NCI-H1092 (cell line): ENCODE measurements around the gene LZIC.

Experiments
- DNase-seq: peaks from one replicate; lab custom pipeline; 2025; lab: John Stamatoyannopoulos, UW

LZIC gene

DNA sequence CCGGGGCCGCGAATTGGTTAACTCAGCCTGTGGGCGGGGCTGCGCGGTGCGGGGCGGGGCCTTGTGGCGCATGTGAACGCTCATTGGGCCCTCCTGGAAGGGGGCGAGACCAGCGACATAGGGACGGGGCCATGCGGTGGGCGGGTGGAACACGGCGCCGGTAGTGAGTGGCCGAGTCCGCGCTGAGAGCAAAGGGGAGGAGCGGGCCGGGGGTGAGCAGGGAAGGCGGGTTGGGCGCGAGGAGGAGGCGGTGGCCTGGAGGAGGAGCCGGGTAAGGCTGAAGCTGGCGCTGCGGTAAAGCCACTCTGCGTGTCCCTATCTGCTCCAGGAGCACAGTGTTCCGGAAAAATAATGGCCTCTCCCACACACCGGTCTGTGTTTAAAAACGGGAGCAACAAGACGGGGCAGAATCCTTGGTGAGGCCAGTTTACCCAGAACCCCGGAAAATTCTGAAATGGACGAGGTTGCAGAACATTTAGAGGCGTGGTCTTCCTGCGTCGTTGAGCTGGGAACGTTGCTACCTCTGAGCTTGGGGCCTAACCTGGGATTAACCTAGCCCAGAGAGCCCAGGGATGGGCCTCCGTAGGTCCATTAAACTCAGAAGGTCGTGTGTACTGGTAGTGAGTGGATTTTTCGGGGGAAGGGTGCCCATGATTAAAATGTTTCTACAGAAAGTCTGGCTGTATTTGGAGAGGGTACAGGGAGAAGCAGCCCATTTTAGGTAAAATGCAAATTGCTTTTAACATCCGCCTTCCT is 32.6 kb downstream of the LZIC start:
- peak; percentile 99 for DNase-seq

DNA sequence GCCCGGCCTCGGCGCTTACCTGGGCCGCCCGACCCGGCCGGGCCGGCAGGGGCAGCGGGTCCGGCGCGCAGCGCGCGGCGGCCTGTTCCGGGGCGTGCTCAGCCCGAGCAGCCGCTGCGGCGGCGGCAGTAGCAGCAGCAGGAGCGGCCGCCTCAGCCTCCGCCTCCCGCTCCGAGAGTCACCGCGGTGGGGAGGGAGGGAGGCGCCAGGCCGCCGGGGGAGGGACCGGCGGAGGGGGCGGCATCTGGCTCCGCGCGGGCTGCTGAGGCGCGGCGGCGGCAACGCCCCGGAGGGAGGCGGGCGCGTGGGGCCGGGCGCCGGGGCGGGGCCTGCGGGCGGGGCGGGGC is 33.1 kb downstream of the LZIC start, which contains the start of gene CTNNBIP1:
CTNNBIP1 (minus strand) TSS at position 194 of the 347 bp plus-strand sequence. CDS start 38,205 bp downstream, outside the sequence.
- DNase-seq = no peak

DNA sequence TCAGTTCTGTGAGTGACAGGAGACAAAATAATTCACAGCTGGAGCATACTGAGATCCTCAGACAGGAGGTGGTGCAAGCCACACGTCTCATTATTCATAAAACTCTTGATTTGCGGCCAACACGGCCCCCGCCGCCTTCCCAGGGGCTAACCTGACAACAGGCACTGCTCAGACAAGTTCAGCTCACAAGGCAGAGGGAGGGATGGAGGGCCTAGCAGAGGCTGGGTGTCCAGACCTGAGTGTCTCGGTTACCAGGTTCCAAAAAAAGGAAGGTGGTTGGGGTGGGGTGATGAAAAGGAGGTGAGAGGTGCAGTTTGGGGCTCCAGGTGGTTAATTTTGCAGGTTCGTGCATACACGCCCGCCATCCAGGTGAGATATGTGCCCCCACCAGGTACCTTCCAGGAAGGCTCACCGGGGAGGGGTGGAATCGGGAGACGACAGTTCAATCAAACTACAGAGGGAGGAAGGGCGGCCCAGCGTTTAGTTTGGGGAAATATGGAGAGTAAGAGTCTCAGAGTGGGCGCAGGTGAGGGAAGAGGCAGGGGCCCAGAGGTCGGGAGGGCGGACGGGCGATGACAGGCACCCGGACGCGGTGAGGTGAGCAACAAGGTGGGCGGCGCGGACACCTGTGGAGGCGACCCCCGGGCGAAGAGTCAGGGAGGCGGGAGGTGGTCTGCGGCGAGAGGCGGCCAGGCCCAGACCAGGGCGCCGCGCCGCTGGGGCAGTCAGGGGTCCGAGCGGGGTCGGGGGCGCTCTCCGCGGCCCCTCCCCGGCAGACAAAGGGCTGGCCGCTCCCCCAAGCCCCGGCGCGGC is 33.8 kb downstream of the LZIC start:
- no peak for DNase-seq

DNA sequence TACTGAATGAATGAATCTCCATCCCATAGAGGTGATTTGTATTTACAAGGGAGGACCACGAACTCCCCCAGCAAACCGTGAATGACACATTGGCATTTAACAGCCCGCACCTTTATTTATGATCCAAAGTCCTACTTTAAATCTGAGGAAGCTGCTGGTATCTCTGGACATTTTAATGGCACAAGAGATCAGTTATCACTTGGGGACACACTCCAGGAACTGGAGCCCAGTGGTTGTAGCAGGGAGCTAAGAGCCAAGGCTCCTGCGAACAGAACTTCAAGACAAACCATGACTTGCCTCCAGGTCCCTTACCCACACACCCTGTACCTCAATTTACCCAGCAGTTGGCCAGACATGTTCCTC is 34.3 kb downstream of the LZIC start:
- DNase-seq = no peak

DNA sequence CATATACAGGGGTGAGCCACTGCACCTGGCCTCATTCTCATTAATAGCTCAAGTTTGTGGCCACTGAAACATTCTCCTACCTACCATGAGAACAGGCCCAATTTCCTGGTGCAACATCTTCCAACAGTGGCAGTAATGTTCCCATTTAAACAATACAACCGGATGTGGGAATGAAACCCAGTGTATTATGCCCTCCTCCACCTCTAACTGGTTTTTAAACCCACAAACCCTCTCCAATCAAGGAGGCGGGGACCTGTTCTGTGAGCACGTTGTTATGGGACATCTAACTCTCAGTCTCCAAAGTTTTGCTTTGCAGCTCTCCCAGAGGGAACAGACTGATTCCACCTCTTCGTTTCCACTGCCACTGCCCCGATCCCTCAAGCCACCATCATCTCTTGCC is 35.8 kb downstream of the LZIC start:
- no peak for DNase-seq

DNA sequence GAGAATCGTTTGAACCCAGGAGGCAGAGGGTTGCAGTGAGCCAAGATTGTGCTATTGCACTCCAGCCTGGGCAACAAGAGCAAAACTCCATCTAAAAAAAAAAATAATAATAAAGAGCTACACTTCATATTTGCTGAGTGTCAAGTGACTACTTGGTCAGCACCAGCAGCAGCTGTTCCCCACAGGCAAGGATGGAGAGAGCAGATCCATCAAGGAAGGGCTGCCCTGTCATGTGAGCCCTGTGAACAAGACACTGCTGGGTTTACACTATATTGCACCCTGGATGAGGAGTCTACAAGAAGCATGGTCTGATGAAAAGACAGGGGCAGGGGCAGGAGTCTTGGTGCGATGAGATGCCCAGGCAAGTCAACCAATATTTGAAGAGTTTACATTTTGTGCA is 36.7 kb downstream of the LZIC start:
- no peak for DNase-seq

DNA sequence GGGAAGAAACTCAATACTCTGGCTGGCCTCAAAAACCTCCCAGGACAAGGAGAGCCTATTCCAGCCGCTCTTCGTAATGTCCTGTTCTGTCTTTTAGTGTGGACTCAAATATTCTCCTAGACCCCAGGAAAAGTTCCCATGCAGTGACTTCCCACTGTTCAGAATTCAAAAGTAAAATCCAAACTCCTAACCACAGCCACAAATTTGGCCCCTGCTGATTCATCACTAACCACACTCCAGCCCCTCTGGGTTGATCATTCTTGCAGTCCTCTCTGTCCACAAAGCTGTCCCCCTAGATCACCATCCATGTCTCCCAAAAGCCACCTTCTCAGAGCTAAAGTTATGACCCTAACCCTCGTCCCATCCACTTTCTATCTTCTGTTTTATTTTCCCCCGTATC is 38.2 kb downstream of the LZIC start:
- DNase-seq = no peak

DNA sequence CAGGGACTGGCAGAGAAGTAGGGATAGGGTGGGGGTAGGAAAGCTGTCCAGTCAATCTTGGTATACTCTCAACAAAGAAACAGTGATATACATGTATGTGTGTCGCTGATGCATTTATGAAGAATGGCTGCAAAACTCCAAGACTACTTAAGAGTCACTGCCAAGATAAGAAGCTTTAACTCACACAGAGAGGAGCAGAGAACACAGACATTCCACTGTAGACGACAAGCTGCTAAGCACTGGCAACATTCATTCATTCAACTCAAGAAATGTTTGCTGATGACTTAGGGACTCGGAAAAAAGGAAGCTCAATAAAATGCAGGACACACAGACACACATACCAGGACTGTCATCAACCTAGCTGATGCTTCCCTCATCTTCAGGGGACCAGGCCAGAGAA is 38.6 kb downstream of the LZIC start:
- DNase-seq = no peak

DNA sequence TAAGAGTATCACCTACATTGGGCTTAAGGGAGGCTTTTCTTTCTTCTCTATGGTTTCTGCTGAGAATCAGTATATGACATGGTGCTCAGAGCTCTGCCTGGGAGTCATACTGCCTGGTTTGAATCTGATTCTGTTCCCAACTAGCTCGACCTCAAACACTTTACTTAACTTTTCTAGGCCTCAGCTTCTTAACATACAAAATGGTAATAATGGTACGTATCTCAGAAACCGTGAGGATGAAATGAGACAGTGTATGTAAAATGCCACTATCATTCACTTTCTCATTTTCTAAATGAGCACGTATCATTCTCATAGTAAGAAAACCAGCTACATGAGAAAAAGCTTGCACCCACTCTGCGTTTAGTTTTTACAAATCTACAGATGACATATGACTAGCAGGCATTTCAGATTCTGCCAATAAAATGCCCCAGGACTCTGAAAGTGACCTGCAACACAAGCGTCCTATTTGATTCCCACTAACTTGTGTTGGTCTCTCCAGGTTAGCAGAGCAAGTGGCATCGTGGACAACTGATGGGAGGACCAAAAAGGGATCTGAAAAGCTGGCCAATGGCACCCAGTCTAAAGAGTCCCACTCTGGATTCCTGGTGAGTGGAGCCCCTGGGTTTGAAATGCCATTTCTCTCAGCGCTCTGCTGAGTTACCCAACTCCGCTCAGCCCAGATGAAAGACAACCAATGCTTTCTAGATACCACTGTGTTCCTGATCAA is 39.2 kb downstream of the LZIC start:
- DNase-seq = no peak

DNA sequence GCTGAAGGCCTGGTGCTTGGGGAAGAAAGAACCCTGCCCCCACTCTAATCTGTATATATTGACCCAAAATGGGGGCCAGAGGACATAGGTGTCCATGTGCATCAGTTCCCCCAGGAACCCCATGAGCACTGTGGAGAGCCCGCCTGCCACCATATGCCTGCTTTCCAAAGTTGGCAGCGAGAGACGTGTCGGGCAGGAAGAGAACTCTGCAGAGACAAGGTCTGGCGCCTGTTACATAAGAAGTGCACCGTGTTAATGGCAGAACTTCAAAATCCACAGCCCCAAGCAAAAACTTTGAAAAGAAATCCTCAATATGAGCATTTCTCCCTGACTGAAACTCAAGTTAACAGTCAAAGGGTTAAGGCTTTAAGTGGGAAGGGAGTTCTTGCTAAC is 41.1 kb downstream of the LZIC start:
- no peak for DNase-seq

DNA sequence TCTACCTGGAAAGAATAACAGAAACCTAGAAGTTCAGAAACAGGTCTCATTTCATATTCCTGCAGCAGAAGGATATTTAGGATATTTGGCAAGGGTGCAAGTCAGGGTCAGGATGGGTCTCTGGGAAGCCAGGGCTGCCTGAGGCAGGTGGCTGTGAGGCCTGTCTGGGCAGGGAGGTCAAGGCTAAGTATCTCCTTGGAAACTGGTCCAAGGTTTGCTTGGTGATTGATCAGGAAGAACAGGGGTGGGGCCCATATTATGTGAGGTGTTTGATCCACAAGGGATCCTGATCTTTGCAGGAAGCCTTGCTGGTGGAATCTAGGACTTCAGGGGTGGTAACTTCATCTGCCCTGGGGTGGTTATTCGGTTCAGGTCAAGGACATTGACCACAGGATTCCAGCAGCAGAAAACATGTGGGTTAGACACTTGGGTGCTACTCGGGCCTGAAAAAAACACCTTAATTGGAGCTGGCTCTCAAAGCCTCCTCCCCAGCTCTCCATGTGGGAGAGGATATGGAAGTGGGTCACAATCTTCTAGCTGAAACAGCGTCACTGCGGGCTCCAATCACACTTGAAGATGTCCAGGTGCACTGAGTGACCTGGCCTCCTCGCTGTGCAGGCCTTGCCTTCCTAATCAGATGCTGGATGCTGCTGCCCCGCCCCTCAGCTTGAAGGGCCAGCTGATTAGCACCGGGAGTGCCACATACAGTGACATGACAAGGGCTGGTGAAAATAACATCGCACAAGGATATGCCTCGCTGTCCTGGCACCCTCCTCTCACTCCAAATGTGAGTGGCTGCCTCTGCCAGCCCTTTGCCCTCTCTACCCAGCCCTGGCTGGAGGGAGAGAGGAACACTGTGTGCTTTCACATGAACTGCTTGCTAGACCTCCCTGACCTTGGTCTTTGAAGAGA is 41.8 kb downstream of the LZIC start:
- DNase-seq = no peak

DNA sequence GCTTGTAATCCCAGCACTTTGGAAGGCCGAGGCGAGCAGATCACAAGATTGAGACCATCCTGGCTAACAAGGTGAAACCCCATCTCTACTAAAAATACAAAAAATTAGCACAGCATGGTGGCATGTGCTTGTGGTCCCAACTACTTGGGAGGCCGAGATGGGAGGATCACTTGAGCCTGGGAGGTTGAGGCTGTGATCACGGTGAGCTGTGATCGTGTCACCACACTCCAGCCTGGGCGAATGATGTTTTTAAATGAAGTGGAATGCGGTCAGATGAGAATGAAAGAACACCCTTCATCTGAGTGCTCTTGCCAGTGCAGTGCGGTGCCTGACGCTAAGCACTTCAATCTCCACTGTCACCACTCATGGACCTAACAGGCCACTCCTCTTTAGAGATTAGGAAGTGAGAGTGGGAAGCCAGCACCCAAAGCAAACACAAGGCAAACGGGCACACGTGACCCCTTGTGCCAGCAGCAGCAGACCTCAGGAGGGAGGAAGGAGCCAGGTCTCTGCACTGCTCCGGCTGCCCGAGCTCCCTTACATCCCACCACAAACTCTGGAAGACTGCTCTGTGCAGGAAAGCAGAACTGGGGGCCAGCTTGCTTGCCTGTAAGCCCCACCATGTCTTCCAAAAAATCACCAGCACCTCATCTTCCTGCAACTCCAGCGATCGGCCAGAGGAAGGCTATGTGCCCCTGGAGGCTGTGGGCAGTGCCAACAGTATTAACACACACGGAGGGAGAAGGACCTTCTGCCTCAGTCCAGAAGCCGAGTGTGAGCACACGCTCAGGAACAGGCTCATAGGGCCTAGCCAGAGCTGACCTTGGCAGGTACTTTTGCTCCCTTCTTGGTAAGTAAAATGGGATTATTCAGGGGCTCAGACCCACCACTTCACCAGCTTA is 42.8 kb downstream of the LZIC start:
- peak; percentile 83 for DNase-seq

DNA sequence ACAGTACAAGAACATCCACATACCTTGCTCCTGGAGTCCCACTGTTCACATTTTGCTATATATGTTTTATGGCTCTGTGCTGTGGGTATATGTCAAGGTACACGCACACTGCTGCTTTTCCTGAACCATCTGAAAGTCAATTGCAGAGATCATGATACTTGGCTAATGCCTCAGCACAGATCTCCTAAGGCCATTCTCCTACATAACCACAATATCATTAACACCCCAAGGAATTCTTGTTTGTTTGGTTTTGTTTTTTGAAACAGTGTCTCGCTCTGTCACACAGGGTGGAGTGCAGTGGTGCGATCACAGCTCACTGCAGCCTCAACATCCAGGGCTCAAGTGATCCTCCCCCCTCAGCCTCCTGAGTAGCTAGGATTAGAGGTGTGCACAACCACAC is 49.1 kb downstream of the LZIC start:
- DNase-seq = no peak

DNA sequence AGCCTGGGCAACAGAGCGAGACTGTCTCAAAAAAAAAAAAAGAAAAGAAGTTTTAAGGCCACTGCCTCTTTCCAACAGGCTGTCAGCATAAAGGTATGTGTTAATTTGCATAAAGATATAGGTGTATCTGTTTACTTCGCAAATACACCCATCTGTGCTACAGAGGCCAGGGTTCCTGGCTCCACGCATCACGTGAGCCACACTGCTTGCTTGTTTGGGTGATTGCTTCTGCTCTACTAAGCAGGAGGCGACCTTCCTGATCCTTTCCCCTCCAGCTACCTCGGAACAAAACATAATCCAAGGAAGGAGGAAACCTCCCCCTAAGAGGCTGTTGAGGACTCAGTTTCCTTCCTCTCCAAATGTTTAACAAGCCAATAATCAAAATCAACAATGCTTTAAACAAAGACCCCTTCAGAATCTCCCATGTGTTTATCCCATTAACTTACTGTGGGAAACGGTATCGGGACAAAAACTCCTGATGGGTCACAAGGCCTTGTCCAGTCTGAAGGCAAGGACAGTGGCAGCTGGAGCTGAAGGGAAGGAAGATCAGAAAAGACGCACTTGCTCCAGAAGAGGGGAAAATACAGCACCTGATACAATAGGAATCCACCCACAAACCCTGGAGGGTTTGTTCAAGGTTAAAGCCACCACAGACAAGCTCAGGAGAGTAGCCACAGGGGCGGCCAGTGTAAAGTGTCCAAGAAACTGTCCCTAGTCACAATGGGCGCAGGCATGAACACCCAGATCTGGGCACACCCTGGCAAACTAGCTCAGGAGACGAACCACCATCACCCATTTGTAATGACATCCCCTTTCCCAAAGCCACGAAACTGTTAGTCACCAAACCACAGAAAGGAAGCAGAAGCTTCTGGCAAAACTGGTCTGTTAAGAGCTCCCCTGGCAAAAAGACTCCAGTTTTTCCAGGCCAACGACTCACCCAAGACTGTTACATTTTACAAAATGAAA is 50.3 kb downstream of the LZIC start:
- DNase-seq = no peak

DNA sequence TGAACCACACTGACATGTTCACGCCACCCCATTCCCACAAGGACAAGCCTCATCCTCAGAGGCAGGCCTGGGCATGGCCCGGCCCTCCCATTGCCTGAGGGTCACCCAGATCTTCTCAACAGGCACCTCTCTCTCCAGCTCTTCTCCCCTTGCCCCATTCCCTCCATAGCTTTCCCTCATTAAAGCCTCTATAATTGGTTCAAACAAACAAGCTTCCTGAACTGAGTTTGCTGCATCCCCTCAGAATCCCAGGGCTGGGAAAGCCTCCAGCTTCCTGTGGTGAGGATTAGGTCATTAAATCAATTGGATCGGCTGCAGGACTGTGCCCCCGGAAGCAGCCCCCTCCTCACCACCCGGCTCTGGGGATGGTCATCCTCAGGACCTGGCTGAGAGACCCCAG is 52.0 kb downstream of the LZIC start:
- peak; percentile 28 for DNase-seq

DNA sequence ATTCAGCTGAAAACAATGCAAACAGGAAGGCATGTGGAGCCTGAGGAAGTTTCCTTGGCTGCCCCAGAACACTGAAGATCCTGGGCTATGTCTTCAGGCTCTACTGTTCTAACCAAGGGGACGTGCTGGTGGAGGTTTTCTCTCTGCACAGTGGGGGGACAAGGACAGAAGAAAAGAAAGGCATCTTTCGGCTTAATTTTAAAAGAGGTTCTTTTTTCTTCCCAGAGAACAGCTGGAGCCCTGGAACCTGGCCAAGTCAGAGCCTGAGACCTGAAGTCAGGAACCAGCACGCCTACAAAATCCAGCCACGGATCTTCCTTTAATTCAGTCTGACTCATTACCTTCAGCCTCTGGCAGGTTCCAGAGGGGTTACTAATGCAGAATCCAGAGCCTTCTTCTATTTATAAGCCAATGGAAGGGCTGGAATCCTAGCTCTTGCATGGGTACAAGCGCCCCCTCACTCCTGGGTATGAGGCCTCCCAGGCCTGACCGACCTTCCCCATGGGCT is 52.9 kb downstream of the LZIC start:
- DNase-seq = no peak

DNA sequence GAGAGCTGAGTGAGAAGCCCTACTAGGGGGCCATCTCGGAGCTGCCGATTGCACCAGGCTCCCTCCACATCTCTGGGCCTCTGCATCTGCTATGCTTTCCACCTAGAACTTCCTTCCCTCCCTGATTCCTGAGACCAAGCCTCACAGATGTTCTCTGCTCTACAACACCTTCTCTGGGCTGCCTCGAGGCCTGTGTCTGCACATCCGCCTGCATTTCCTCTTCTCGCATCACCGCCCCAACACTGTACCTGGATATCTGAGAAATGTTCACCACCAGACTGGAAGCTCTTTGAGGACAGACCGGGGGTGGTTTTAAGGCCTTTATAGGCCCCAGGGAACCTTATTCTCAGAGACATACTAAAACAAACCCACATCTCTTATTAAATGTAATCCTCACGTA is 53.8 kb downstream of the LZIC start:
- no peak for DNase-seq

DNA sequence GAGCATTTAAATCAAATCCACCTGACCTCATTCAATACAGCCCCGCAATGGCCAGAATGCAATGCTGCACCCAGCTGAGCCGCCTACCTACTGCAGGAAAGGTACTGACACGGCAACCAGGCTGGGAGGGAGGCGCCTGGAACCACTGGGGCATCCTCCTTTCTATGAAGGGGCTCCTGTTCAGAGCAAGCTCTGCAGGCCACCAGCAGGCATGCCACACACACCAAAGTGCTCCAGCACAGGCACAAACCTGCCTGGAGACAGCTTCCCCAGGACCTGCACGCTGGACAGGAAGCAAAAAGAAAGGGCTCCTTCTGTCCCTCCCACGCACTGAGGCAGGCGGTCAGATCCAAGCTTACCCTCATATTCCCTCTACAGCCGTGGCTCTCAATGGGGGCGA is 54.3 kb downstream of the LZIC start:
- no peak for DNase-seq

DNA sequence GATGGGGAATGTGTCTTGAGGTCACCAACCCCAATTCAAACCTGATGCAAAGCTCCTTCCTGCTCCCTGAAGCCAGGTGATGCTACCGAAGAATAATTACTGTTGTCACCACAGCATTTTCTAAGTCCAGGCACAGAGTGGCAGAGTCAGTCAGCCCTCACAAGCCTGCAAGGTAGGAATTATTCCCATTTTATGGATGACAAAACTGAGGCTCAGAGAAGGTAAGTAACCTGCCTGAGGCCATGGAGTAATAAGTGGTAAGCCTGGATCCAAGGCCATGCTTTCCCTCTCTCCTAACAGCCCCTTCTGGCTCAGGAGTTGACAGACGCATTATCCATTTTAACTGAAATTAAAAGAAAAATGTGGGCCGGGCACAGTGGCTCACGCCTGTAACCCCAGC is 56.1 kb downstream of the LZIC start:
- no peak for DNase-seq
